HG03460 (cell line): ENCODE results near the gene MGST2.
"Not testable (repeated sequence)": the region's sequence is repeated elsewhere in the genome, so short reads cannot be mapped to it uniquely, and the experiment has no call there.

Source experiments
- ATAC-seq: cut with Tn5 transposase; IDR thresholded peaks from one replicate; pipeline ENCODE4 v1.9.1; 2021; ENCODE audit not compliant: unreplicated experiment

Gene MGST2

GRCh38 chr4:139698167-139698925 lies 32.7 kb downstream of the MGST2 start:
- not testable (repeated sequence) for ATAC-seq

GRCh38 chr4:139700568-139700967 lies 34.9 kb downstream of the MGST2 start:
- ATAC-seq, result no peak

GRCh38 chr4:139704915-139705485 lies 39.4 kb downstream of the MGST2 start:
- no peak for ATAC-seq

- ATAC-seq, result no peak
These were observed 44.0 kb downstream of the MGST2 start for GRCh38 chr4:139709660-139710059.

GRCh38 chr4:139710073-139710472 lies 44.5 kb downstream of the MGST2 start:
- no peak for ATAC-seq

GRCh38 chr4:139711461-139711860 lies 45.8 kb downstream of the MGST2 start:
- no peak for ATAC-seq

- ATAC-seq, result no peak
These were observed 47.3 kb downstream of the MGST2 start for GRCh38 chr4:139712882-139713281.

- no peak for ATAC-seq
These were observed 50.2 kb downstream of the MGST2 start for GRCh38 chr4:139715746-139716391.

GRCh38 chr4:139718358-139718757 lies 52.7 kb downstream of the MGST2 start:
- ATAC-seq, result no peak

GRCh38 chr4:139718833-139719232 lies 53.2 kb downstream of the MGST2 start:
- no peak for ATAC-seq

GRCh38 chr4:139719381-139720101 lies 53.9 kb downstream of the MGST2 start:
- no peak for ATAC-seq

GRCh38 chr4:139720806-139721205 lies 55.2 kb downstream of the MGST2 start:
- no peak for ATAC-seq

GRCh38 chr4:139721789-139722188 lies 56.2 kb downstream of the MGST2 start:
- no peak for ATAC-seq

GRCh38 chr4:139725236-139725635 lies 59.6 kb downstream of the MGST2 start:
- ATAC-seq, result no peak

GRCh38 chr4:139726615-139727014 lies 61.0 kb downstream of the MGST2 start:
- no peak for ATAC-seq

- no peak for ATAC-seq
These were observed 62.5 kb downstream of the MGST2 start for GRCh38 chr4:139728146-139728545.

- ATAC-seq, result no peak
These were observed 63.2 kb downstream of the MGST2 start for GRCh38 chr4:139728840-139729239.

GRCh38 chr4:139732991-139733570 lies 67.5 kb downstream of the MGST2 start:
- no peak for ATAC-seq

GRCh38 chr4:139734201-139734874 lies 68.7 kb downstream of the MGST2 start:
- ATAC-seq, result no peak

- peak; percentile 73 for ATAC-seq
These were observed 69.3 kb downstream of the MGST2 start for GRCh38 chr4:139734875-139735380.
